ENCODE results near the gene RMDN2. TPM values are rescaled to one million over a fixed set of nuclear protein-coding genes. Genes with fewer than 3 reads are reported as not detected.
"Not testable (repeated sequence)": the region's sequence is repeated elsewhere in the genome, so short reads cannot be mapped to it uniquely, and the experiment has no call there.

The RMDN2 gene
- total RNA-seq, 8 experiments from 2014 or later = 5.1 to 13.9 (median 8.1) TPM

DNA sequence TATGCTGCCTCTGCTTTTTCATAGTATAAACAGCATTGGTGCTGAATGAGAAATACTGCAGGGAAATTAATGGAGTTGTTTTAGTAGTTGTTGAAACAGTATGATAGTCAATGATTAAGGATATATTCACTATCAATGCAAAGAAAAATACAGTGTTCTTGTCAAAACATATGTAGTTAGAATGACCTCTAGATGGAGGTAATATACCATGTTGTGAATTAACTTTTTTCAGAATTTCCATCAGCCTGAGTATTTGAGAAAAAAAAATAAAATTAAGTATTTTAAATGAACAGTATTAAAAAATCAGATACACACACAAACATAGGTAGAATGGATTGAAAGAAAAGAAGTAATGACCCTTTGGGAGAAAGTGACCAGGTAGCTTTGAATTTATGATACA is 59.5 kb downstream of the RMDN2 start:
- H3K4me1 ChIP-seq (replicated peaks in 1 of 2) = no peaks in the 10 kb centered on the region
- no peak overlapping the region for H3K4me3 ChIP-seq
- in situ Hi-C loops (cut with MboI; ENCODE audit: low pct_unique_long_range_greater_than_20kb in 2 of 9, low sequenced_read_pairs in 9 of 9, unreplicated experiment in 9 of 9) = loop anchor here in 3 of 9 experiments (25.0 kb wide), 2 partner anchors 278 to 303 kb away; no protein-coding TSS in a partner anchor
- no peak overlapping the region for H3K27ac ChIP-seq
- ATAC-seq (replicated peaks in 6 of 8) = no peak

DNA sequence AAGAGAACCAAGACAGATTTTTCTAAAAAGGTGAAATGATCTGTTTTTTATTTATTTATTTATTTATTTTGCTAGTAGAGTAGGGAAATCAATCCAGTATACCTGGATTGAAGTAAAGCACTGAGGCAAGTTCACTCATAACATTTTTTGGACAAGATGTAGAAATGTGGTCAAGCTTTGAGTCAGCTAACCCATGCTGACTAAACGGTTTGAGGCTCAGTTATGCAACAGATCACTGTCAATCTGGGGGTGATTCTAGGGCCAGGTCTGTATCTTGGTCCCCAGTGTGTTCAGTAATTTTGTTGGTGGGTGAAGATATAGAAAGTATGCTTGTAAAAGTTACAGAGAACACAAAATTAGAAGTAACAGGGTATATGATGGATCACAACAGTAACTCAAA is 60.2 kb downstream of the RMDN2 start:
- in situ Hi-C loops (cut with MboI; ENCODE audit: low pct_unique_long_range_greater_than_20kb in 2 of 9, low sequenced_read_pairs in 9 of 9, unreplicated experiment in 9 of 9) = loop anchor here in 3 of 9 experiments (25.0 kb wide), 2 partner anchors 277 to 302 kb away; no protein-coding TSS in a partner anchor
- ATAC-seq (replicated peaks in 6 of 8) = no peak
- no peak overlapping the region for H3K4me3 ChIP-seq
- WGBS, 10 experiments = 0 to 77% (median 60%) methylated on average over 1 of the region's 1 CpG; no CpG with 5 or more reads in 1 of the 10 experiments
- H3K4me1 ChIP-seq (replicated peaks in 1 of 2) = no peaks in the 10 kb centered on the region
- H3K27ac ChIP-seq = no peak overlapping the region

DNA sequence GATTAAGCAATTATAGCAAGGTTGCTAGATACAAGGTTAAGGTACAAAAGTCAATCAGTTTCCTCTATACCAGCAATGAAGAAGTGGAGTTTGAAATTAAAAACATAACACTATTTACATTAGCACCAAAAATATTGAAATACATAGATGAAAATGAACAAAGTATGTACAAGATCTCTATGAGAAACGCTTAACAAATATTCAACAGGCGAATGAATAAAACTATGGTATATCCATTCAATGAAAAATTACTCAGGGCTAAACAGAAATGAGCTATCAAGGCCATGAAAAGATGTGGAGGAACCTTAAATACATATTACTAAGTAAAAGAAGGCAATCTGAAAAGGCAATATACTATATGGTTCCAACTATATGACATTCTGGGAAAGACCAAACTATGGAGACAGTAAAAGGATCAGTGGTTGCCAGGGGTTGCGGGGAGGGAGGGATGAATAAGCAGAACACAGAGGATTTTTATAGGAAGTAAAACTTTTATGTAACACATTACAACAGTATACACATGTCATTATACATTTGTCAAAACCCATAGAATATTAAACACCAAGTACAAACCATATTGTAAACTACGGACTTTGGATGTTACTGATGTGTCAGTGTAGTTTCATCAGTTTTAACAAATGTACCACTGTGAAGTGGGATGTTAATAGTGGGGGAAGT is 62.1 kb downstream of the RMDN2 start:
- no peaks in the 10 kb centered on the region for H3K4me1 ChIP-seq (replicated peaks in 1 of 2)
- no peak overlapping the region for H3K27ac ChIP-seq
- no peak for ATAC-seq (replicated peaks in 6 of 8)
- 89 to 100% (median 93%) methylated on average over 2 to 4 of the region's 4 CpGs; no CpG with 5 or more reads in 1 of the 10 experiments for WGBS, 10 experiments
- no peak overlapping the region for H3K4me3 ChIP-seq
- in situ Hi-C loops (cut with MboI; ENCODE audit: low pct_unique_long_range_greater_than_20kb in 2 of 9, low sequenced_read_pairs in 9 of 9, unreplicated experiment in 9 of 9) = loop anchor here in 3 of 9 experiments (25.0 kb wide), 2 partner anchors 275 to 300 kb away; no protein-coding TSS in a partner anchor

DNA sequence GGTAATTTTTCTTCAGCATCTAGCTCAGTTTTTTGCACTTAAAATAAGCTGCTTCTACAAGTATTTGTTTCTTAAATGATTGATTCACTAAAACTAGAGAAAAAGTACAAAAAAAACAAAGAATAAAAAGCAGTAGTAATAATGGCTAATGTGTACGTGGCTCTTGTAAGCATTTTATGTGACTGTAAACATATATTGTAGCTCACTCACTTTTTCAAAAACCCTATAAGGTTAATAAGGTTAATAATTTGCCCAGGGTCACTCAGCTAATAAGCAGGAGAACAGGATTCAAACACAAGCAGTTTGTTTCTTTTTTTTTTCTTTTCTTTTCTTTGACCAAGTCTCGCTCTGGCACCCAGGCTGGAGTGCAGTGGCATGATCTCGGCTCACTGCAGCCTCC is 67.5 kb downstream of the RMDN2 start:
- Histone ChIP-seq H3K4me3 (no peak overlapping the region), H3K4me1 (replicated peaks in 1 of 2) (peaks cover 0 to 4% of the 10 kb centered on the region in 2 donors), H3K27ac (no peak overlapping the region)
- 33 to 100% (median 76%) methylated on average over 1 to 3 of the region's 3 CpGs for WGBS, 10 experiments
- in situ Hi-C loops (cut with MboI; ENCODE audit: low pct_unique_long_range_greater_than_20kb in 2 of 9, low sequenced_read_pairs in 9 of 9, unreplicated experiment in 9 of 9) = loop anchor here in 3 of 9 experiments (25.0 kb wide), 2 partner anchors 270 to 295 kb away; no protein-coding TSS in a partner anchor
- no peak for ATAC-seq (replicated peaks in 6 of 8)

DNA sequence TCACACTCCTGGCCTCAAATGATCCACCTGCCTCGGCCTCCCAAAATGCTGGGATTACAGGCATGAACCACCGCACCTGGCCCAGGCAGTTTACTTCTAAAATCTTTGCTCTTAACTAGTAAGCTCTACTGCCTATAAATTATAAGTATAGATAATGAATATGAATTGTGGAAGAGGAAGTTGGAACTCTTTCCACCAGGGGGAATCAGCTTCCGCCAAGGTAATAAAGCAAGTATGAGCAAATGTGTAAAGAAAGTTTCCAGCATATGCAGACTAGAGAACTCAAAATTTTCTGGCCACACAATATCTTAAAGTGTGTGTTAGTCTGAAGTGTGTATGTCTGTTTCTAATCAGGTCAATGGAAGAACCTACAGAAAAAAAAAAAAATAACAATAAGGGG is 68.1 kb downstream of the RMDN2 start:
- no peak for ATAC-seq (replicated peaks in 6 of 8)
- Histone ChIP-seq H3K4me3 (no peak overlapping the region), H3K27ac (no peak overlapping the region), H3K4me1 (replicated peaks in 1 of 2) (peaks cover 0 to 4% of the 10 kb centered on the region in 2 donors)
- 80 to 100% (median 100%) methylated on average over 1 to 3 of the region's 3 CpGs for WGBS, 10 experiments
- in situ Hi-C loops (cut with MboI; ENCODE audit: low pct_unique_long_range_greater_than_20kb in 2 of 9, low sequenced_read_pairs in 9 of 9, unreplicated experiment in 9 of 9) = loop anchor here in 3 of 9 experiments (25.0 kb wide), 2 partner anchors 269 to 294 kb away; no protein-coding TSS in a partner anchor

DNA sequence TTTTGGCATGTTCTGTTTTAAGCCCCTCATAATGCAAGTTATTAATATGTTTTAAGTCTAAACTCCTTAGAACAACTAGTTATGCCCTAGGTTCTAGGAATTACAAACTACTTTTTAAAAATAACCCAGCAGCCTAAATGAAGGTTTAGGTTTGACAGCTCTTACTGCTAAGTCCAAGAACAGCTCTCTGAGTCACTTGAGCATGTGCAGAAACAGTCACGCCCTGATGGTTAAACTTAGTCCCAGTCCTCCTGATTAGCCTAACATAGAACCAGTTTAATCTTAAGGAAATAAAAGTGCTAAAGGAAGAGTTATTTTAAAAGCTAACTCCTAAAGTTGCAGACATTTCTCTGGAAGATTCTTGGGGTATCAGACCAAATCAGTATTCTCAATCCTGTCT is 72.5 kb downstream of the RMDN2 start:
- no peak overlapping the region for H3K27ac ChIP-seq
- whole genome bisulfite sequencing, 10 experiments = 50 to 100% (median 86%) methylated on average over 1 of the region's 1 CpG; no CpG with 5 or more reads in 5 of the 10 experiments
- in situ Hi-C loops (cut with MboI; ENCODE audit: low pct_unique_long_range_greater_than_20kb in 2 of 9, low sequenced_read_pairs in 9 of 9, unreplicated experiment in 9 of 9) = loop anchor here in 3 of 9 experiments (25.0 kb wide), 2 partner anchors 265 to 290 kb away; no protein-coding TSS in a partner anchor
- peak in 2 of 8 experiments; percentile 37 to 65 for ATAC-seq (replicated peaks in 6 of 8)
- H3K4me3 ChIP-seq = no peak overlapping the region
- peaks cover 0 to 4% of the 10 kb centered on the region in 2 donors for H3K4me1 ChIP-seq (replicated peaks in 1 of 2)

DNA sequence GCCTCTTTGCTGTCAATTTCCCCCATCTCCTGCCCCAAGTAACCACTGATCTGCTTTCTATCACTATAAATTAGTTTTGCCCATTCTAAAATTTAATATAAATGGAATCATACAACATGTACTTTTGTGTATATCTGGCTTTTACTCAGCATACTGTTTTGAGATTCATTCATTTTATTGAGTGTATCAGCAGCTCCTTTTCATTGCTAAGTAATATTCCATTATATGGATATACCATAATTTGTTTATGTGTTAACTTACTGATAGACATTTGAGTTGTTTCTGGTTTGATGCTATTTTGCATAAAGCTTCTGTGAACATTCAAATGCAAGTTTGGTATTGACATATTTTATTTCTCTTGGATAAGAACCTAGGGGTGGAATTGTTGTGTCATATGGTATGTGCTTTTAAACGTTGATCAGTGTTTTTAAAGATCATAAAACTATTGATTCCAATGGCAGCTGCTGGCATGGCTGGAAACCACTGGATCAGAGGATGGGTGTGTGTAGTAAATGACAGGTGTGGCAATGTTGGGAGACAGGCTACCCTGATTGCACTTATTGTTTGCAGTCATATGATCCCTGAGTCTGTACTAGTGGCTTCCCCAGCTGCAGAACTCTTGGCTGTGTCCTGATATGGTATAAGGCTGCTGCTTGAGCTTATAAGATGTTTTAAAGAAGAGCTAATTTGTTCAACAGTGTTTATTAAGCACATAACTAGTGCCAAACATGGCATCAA is 75.6 kb downstream of the RMDN2 start:
- Histone ChIP-seq H3K4me3 (no peak overlapping the region), H3K4me1 (replicated peaks in 1 of 2) (peaks cover 0 to 4% of the 10 kb centered on the region in 2 donors), H3K27ac (no peak overlapping the region)
- ATAC-seq (replicated peaks in 6 of 8) = no peak
- 0 to 80% (median 63%) methylated on average over 1 of the region's 1 CpG; no CpG with 5 or more reads in 6 of the 10 experiments for WGBS, 10 experiments
- in situ Hi-C loops (cut with MboI; ENCODE audit: low pct_unique_long_range_greater_than_20kb in 2 of 9, low sequenced_read_pairs in 9 of 9, unreplicated experiment in 9 of 9) = no loop called here

DNA sequence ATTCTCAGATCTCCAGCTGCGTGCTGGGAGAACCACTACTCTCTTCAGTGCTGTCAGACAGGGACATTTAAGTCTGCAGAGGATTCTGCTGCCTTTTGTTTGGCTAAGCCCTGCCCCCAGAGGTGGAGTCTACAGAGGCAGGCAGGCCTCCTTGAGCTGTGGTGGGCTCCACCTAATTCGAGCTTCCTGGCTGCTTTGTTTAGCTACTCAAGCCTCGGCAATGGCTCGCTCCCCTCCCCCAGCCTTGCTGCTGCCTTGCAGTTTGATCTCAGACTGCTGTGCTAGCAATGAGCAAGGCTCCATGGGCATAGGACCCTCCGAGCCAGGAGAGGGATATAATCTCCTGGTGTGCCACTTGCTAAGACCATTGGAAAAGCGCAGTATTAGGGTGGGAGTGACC is 85.1 kb downstream of the RMDN2 start:
- H3K27ac ChIP-seq; H3K4me3 ChIP-seq; in situ Hi-C loops (cut with MboI; ENCODE audit: low pct_unique_long_range_greater_than_20kb in 2 of 9, low sequenced_read_pairs in 9 of 9, unreplicated experiment in 9 of 9); ATAC-seq (replicated peaks in 6 of 8); H3K4me1 ChIP-seq (replicated peaks in 1 of 2): not testable (repeated sequence)
- 20 to 100% (median 59%) methylated on average over 1 to 4 of the region's 6 CpGs; no CpG with 5 or more reads in 5 of the 10 experiments for WGBS, 10 experiments

DNA sequence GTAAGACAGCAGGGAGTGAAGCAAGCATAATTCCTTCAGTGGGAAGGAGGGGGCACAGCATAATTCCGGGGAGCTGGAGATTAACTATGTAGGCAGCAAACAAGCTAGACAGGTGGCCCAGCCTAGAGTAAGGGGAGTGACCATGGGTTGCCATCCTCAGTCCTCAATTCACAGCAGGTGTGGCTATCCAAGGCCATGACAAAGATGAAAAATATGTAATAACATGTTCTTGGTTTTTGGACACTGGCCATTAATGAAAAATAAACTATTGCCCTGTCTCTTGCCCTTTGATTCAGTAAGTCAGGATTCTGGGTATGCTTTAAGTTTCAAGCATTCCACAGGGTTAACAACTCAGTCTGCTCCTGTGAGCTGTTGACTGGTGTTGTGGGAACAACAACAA is 85.9 kb downstream of the RMDN2 start:
- in situ Hi-C loops (cut with MboI; ENCODE audit: low pct_unique_long_range_greater_than_20kb in 2 of 9, low sequenced_read_pairs in 9 of 9, unreplicated experiment in 9 of 9) = no loop called here
- no peak for ATAC-seq (replicated peaks in 6 of 8)
- 67 to 100% (median 71%) methylated on average over 1 of the region's 1 CpG; no CpG with 5 or more reads in 7 of the 10 experiments for WGBS, 10 experiments

DNA sequence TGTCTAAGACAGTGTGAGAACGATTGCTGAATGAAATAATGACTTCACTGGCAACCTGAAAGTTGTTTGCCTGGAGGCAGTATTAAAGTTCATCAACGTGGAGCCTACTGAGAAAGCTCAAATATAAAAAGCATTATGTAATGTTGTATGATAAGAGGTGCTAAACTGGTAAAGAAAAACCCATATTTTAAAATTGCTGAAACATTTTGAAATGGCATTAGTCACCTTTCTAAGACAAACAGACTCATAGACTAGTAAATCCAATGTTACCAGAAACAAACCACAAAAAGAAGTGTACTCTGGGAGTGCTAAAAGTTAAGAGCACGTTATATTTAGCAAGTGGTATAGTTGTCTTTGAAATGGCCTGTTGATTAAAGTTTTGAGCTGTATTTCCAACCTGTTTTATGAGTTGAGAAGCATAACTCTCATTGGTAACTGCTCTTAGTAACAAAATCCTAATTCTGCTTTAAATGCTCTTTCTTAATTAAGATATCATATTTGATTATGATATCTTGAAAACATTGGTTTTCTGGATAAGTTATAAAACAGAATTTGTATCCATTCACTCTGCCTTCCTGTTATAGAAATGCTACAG is 88.2 kb downstream of the RMDN2 start:
- H3K4me1 ChIP-seq (replicated peaks in 1 of 2) = no peaks in the 10 kb centered on the region
- H3K27ac ChIP-seq = no peak overlapping the region
- ATAC-seq (replicated peaks in 6 of 8) = no peak
- WGBS, 10 experiments = 0 to 90% (median 61%) methylated on average over 1 to 3 of the region's 3 CpGs; no CpG with 5 or more reads in 2 of the 10 experiments
- H3K4me3 ChIP-seq = no peak overlapping the region
- in situ Hi-C loops (cut with MboI; ENCODE audit: low pct_unique_long_range_greater_than_20kb in 2 of 9, low sequenced_read_pairs in 9 of 9, unreplicated experiment in 9 of 9) = no loop called here

More for the DNA sequence above, 85.9 kb downstream of the RMDN2 start:
- no peak overlapping the region for H3K27ac ChIP-seq
- no peak overlapping the region for H3K4me3 ChIP-seq
- no peaks in the 10 kb centered on the region for H3K4me1 ChIP-seq (replicated peaks in 1 of 2)

DNA sequence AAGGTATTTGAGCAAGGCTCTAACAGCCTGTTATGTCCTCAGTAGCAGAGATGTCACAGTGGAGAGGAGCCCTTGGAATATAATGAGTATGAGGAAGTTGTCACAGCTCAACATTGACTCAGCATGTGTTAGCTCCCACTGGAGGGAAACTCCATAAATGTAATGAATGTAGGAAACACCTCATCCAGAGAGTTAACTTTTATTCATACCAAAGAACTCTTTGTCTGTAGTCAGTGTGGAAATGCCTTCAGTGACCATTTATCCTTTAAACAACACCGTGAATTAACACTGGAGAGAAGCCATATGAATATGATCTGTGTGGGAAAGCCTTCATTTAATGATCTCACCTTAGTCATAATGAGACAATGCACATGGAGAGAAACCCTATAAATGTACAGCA is 91.1 kb downstream of the RMDN2 start:
- H3K4me3 ChIP-seq = no peak overlapping the region
- in situ Hi-C loops (cut with MboI; ENCODE audit: low pct_unique_long_range_greater_than_20kb in 2 of 9, low sequenced_read_pairs in 9 of 9, unreplicated experiment in 9 of 9) = no loop called here
- peak in 1 of 8 experiments; percentile 52 for ATAC-seq (replicated peaks in 6 of 8)
- no peak overlapping the region for H3K27ac ChIP-seq
- no peaks in the 10 kb centered on the region for H3K4me1 ChIP-seq (replicated peaks in 1 of 2)
- WGBS, 10 experiments = 0 to 100% (median 73%) methylated on average over 1 of the region's 1 CpG; no CpG with 5 or more reads in 2 of the 10 experiments

DNA sequence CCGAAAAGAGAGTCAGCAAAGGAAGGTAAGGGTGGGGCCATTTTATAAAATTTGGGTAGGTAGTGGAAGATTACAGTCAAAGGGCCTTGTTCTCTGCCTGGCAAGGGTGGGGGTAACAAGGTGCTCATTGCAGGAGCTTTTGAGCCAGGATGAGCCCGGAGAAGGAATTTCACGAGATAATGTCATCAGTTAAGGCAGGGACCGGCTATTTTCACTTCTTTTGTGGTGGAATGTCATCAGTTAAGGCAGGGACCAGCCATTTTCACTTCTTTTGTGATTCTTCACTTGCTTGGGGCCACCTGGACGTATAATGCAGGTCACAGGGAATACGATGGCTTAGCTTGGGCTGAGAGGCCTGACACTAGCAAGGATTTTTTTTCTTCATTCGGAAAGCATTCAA is 92.7 kb downstream of the RMDN2 start:
- Histone ChIP-seq H3K4me3 (no peak overlapping the region), H3K4me1 (replicated peaks in 1 of 2) (no peaks in the 10 kb centered on the region), H3K27ac (no peak overlapping the region)
- ATAC-seq (replicated peaks in 6 of 8) = no peak
- in situ Hi-C loops (cut with MboI; ENCODE audit: low pct_unique_long_range_greater_than_20kb in 2 of 9, low sequenced_read_pairs in 9 of 9, unreplicated experiment in 9 of 9) = no loop called here
- WGBS, 10 experiments = 75 to 100% (median 88%) methylated on average over 1 to 7 of the region's 7 CpGs; no CpG with 5 or more reads in 2 of the 10 experiments
